Measurements from ENCODE around the gene APC. TPM values are rescaled to one million over a fixed set of nuclear protein-coding genes. Genes with fewer than 3 reads are reported as not detected.

APC gene
- 35.6 TPM for total RNA-seq
- long read RNA-seq, result 0 reads

GRCh38 chr5:112737463-112738190 is at the start of gene APC:
Gene APC (plus strand): TSS chr5:112737885. CDS start chr5:112754891, 17,006 bp downstream.
- intact Hi-C loops (cut with DNase I), result no loop called here
- ATAC-seq, result peak; percentile 99
- DNase-seq (ENCODE audit: missing footprints), result peak; percentile 98

- DNase-seq (ENCODE audit: missing footprints) (no peak), ATAC-seq (no peak)
- intact Hi-C loops (cut with DNase I), result no loop called here
Measured at GRCh38 chr5:112689155-112689909, 48.4 kb upstream of the APC start.

- ATAC-seq (no peak), DNase-seq (ENCODE audit: missing footprints) (no peak)
- intact Hi-C loops (cut with DNase I), result loop anchor here (5.0 kb wide), 1 partner anchor 67 kb away; no protein-coding TSS in a partner anchor
Measured at GRCh38 chr5:112690605-112691338, 46.9 kb upstream of the APC start.

- DNase-seq (ENCODE audit: missing footprints) (no peak), ATAC-seq (no peak)
- intact Hi-C loops (cut with DNase I), result loop anchor here (5.0 kb wide), 1 partner anchor 66 kb away; no protein-coding TSS in a partner anchor
Measured at GRCh38 chr5:112691339-112691680, 46.4 kb upstream of the APC start.

- DNase-seq (ENCODE audit: missing footprints) (no peak), ATAC-seq (no peak)
- intact Hi-C loops (cut with DNase I), result loop anchor here (5.0 kb wide), 1 partner anchor 66 kb away; no protein-coding TSS in a partner anchor
Measured at GRCh38 chr5:112691758-112692157, 45.9 kb upstream of the APC start.

- DNase-seq (ENCODE audit: missing footprints) (no peak), ATAC-seq (no peak)
- intact Hi-C loops (cut with DNase I), result loop anchor here (5.0 kb wide), 1 partner anchor 65 kb away; no protein-coding TSS in a partner anchor
Measured at GRCh38 chr5:112692472-112692871, 45.2 kb upstream of the APC start.

- DNase-seq (ENCODE audit: missing footprints) (no peak), ATAC-seq (no peak)
- intact Hi-C loops (cut with DNase I), result loop anchor here (5.0 kb wide), 1 partner anchor 64 kb away; no protein-coding TSS in a partner anchor
Measured at GRCh38 chr5:112693301-112693700, 44.4 kb upstream of the APC start.

GRCh38 chr5:112694853-112695709 is 42.6 kb upstream of the APC start:
- ATAC-seq, result no peak
- DNase-seq (ENCODE audit: missing footprints), result no peak
- intact Hi-C loops (cut with DNase I), result loop anchor here (5.0 kb wide), 1 partner anchor 62 kb away; no protein-coding TSS in a partner anchor

- intact Hi-C loops (cut with DNase I), result no loop called here
- DNase-seq (ENCODE audit: missing footprints) (no peak), ATAC-seq (no peak)
Measured at GRCh38 chr5:112696786-112697185, 40.9 kb upstream of the APC start.

- DNase-seq (ENCODE audit: missing footprints), result no peak
- intact Hi-C loops (cut with DNase I), result no loop called here
- no peak for ATAC-seq
Measured at GRCh38 chr5:112697322-112697721, 40.4 kb upstream of the APC start.

- ATAC-seq (no peak), DNase-seq (ENCODE audit: missing footprints) (no peak)
- intact Hi-C loops (cut with DNase I), result no loop called here
Measured at GRCh38 chr5:112697833-112698232, 39.9 kb upstream of the APC start.

GRCh38 chr5:112703866-112704820 is 33.5 kb upstream of the APC start:
- intact Hi-C loops (cut with DNase I), result no loop called here
- ATAC-seq, result peak; percentile 47
- peak; percentile 71 for DNase-seq (ENCODE audit: missing footprints)

GRCh38 chr5:112706446-112707016 is 31.2 kb upstream of the APC start:
- no peak for DNase-seq (ENCODE audit: missing footprints)
- intact Hi-C loops (cut with DNase I), result loop anchor here (5.0 kb wide), 1 partner anchor 36 kb away; no protein-coding TSS in a partner anchor
- ATAC-seq, result no peak

- intact Hi-C loops (cut with DNase I), result loop anchor here (5.0 kb wide), 1 partner anchor 35 kb away; no protein-coding TSS in a partner anchor
- ATAC-seq, result peak; percentile 97
- DNase-seq (ENCODE audit: missing footprints), result peak; percentile 98
Measured at GRCh38 chr5:112707187-112708102, 30.2 kb upstream of the APC start.

- no peak for ATAC-seq
- intact Hi-C loops (cut with DNase I), result loop anchor here (5.0 kb wide), 1 partner anchor 34 kb away; no protein-coding TSS in a partner anchor
- no peak for DNase-seq (ENCODE audit: missing footprints)
Measured at GRCh38 chr5:112708103-112708622, 29.5 kb upstream of the APC start.

Measured in Right ventricle myocardium inferior (tissue), 1 donor.